ENCODE measurements around the gene AASS.

DNA sequence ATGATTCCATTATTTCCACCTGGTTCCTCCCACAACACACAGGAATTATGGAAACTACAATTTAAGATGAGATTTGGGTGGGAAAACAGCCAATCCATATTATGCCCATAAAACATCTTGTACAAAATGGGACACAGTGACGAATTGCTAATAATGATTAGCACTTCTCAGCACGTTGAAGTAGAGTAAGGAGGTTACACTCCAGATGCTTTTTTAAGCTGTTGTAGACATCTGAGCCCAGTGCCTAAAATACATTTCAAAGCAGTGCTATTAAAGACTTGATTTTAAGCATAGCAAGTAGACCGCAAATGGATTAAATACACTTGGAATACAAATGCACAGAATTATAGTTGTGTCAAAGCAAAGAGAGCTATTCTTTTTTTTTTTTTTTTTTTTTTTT, 105.9 kb downstream of the AASS start:
- no peak for TF ChIP-seq CTCF (IDR thresholded peaks at IDR 0.05; ENCODE audit: insufficient read depth, low read length, poor library complexity, severe bottlenecking)
- TF ChIP-seq EZH2phosphoT487 (conservative IDR thresholded peaks at IDR 0.05; ENCODE audit: low read length) = no peak

Data from SU-DHL-6 (cell line).